Esophagus squamous epithelium (tissue), 4 donors: ENCODE data around the gene PLCB4.

ENCODE experiments used
- CTCF ChIP-seq, 6 experiments: fragments of 450-650 bp in 4 of 6; fragments of 200-600 bp in 2 of 6; sonication (generic) in 2 of 6; IDR thresholded peaks; one replicate each; pipeline ENCODE4 v1.5.1; 2016 to 2019; ENCODE audit warnings: antibody characterized with exemption in 6 of 6, mild to moderate bottlenecking in 4 of 6, moderate library complexity in 4 of 6
- POLR2A ChIP-seq, 4 donors: fragments of 450-650 bp; IDR thresholded peaks; one replicate each; pipeline ENCODE4 v1.6.1; 2017; ENCODE audit warnings: antibody characterized with exemption in 4 of 4, mild to moderate bottlenecking in 4 of 4, moderate library complexity in 3 of 4

- TF ChIP-seq CTCF (IDR thresholded peaks at IDR 0.05) (no peak), POLR2A (IDR thresholded peaks at IDR 0.05) (no peak)
These were observed 175.9 kb downstream of the PLCB4 start for GRCh38 chr20:9244811-9245210.
